NT2/D1 (cell line): ENCODE results near the gene NAIF1.

ENCODE experiments used
- DNase-seq: peaks from one replicate; pipeline ENCODE4 v3.0.0-alpha.2; 2011; ENCODE audit warnings: low read depth, low spot score
- H3K27me3 ChIP-seq: 2 replicates; pipeline ENCODE4 v1.6.0; 2011; ENCODE audit warnings: mild to moderate bottlenecking; ENCODE audit not compliant: insufficient read length, insufficient read depth
- H3K36me3 ChIP-seq: 2 replicates; pipeline ENCODE4 v1.6.1; 2011; ENCODE audit warnings: mild to moderate bottlenecking, low read length, mixed read lengths; ENCODE audit not compliant: insufficient read depth, insufficient read length
- H3K4me1 ChIP-seq: 2 replicates; pipeline ENCODE4 v1.5.1; 2011; ENCODE audit not compliant: insufficient read depth, insufficient read length
- H3K4me3 ChIP-seq: 2 replicates; pipeline ENCODE4 v1.5.1; 2011; ENCODE audit warnings: low read depth; ENCODE audit not compliant: insufficient read length
- H3K9ac ChIP-seq: 2 replicates; pipeline ENCODE4 v1.6.0; 2011; ENCODE audit warnings: low read depth; ENCODE audit not compliant: insufficient read length
- H3K9me3 ChIP-seq: 2 replicates; pipeline ENCODE4 v1.5.1; 2011; ENCODE audit warnings: mild to moderate bottlenecking, low read length; ENCODE audit not compliant: insufficient read depth
- SUZ12 ChIP-seq: IDR thresholded peaks from 2 replicates; pipeline ENCODE4 v1.6.1; 2011; ENCODE audit not compliant: insufficient read length, insufficient read depth; ENCODE audit errors: extremely low read depth
- YY1 ChIP-seq: IDR thresholded peaks from 2 replicates; pipeline ENCODE4 v1.6.1; 2011; ENCODE audit not compliant: insufficient read length, insufficient read depth
- ZNF274 ChIP-seq: IDR thresholded peaks from 2 replicates; pipeline ENCODE4 v1.6.1; 2011; ENCODE audit warnings: mild to moderate bottlenecking, low read depth, low read length

NAIF1 gene

DNA sequence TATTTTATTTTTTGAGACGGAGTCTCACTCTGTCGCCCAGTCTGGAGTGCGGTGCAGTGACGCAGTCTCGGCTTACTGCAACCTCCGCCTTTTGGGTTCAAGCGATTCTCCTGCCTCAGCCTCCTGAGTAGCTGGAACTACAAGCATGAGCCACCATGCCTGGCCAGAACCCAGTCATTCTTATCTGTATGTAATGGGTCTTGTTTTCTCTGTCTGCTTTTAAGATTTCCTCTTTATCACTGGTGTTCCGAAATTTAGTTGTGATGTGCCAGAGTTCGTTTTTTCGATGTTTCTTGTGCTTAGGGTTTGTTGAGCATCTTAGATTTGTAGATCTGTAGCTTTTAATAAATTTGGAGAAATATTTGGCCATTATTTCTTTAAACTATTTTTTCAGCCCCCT lies 20.1 kb upstream of the NAIF1 start:
- Histone ChIP-seq H3K36me3 (peaks cover 14% of the 10 kb centered on the region), H3K27me3 (no peaks in the 10 kb centered on the region), H3K4me1 (peaks cover 5% of the 10 kb centered on the region), H3K9me3 (no peaks in the 10 kb centered on the region), H3K4me3 (no peak overlapping the region), H3K9ac (no peak overlapping the region)
- TF ChIP-seq YY1 (no peak), ZNF274 (no peak), SUZ12 (no peak)
- DNase-seq = no peak

DNA sequence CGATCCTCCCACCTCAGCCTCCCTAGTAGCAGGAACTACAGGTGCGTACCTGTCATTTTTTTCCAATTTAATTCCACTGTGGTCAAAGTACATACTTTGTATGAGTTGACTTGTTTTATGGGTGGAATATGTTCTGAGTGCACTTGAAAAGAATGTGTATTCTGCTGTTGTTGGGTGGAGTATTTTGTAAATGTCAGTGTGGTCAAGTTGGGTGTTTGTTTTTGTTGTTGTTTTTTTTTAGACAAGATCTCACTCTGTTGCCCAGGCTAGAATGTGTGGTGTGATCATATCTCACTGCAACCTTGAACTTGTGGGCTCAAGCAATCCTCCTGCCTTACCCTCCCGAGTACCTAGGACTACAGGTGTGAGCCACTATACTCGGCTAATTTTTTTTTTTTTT lies 18.8 kb upstream of the NAIF1 start:
- no peaks in the 10 kb centered on the region for H3K27me3 ChIP-seq
- no peak overlapping the region for H3K4me3 ChIP-seq
- no peak for DNase-seq
- H3K36me3 ChIP-seq = peaks cover 11% of the 10 kb centered on the region
- TF ChIP-seq SUZ12 = no peak
- TF ChIP-seq YY1 = no peak
- H3K9me3 ChIP-seq = no peaks in the 10 kb centered on the region
- H3K9ac ChIP-seq = no peak overlapping the region
- H3K4me1 ChIP-seq = peaks cover 3% of the 10 kb centered on the region

DNA sequence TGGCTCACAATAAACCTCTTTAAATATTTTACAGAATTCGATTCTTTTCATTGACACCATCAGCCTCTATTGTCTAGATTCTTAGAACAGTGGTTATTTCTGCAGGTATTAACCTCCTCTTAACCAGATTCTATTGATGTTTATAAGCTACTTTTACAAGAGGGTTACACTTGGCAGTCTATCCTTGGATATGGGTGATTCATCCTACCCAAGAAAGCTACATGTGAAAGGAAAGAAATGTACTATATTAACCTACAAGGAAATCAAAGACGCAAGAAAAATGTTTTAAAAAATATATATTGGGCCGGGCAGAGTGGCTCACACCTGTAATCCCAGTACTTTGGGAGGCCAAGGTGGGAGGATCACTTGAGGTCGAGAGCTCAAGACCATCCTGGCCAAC lies 17.6 kb upstream of the NAIF1 start:
- no peak for TF ChIP-seq YY1
- TF ChIP-seq ZNF274 = no peak
- no peak for TF ChIP-seq SUZ12
- no peak for DNase-seq
- Histone ChIP-seq H3K9ac (no peak overlapping the region), H3K4me3 (no peak overlapping the region), H3K27me3 (no peaks in the 10 kb centered on the region), H3K4me1 (peaks cover 2% of the 10 kb centered on the region), H3K36me3 (peaks cover 11% of the 10 kb centered on the region), H3K9me3 (no peaks in the 10 kb centered on the region)

DNA sequence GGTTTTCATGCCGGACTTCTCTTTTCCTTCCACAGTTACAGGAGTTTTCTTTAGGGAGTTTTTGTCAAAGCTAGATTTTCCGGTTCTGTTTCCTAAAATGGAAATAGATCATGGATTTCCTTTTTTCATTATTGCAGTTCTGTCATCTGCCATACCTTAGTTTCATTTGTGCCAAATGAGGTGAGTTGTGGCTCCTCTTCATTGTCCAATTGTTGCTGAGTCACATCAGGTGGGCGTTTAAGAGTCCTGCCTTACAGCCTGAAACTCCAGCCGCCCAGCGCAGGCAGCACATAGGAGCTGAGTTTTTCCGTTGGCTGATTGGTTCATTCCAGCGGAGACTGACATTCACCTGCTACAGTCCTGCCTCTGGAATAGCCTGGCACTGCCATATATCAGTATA lies 15.0 kb upstream of the NAIF1 start:
- no peaks in the 10 kb centered on the region for H3K9me3 ChIP-seq
- H3K4me3 ChIP-seq = no peak overlapping the region
- H3K9ac ChIP-seq = no peak overlapping the region
- peaks cover 11% of the 10 kb centered on the region for H3K36me3 ChIP-seq
- TF ChIP-seq YY1 = no peak
- no peak for TF ChIP-seq SUZ12
- TF ChIP-seq ZNF274 = no peak
- H3K27me3 ChIP-seq = no peaks in the 10 kb centered on the region
- no peak for DNase-seq
- peaks cover 3% of the 10 kb centered on the region for H3K4me1 ChIP-seq

DNA sequence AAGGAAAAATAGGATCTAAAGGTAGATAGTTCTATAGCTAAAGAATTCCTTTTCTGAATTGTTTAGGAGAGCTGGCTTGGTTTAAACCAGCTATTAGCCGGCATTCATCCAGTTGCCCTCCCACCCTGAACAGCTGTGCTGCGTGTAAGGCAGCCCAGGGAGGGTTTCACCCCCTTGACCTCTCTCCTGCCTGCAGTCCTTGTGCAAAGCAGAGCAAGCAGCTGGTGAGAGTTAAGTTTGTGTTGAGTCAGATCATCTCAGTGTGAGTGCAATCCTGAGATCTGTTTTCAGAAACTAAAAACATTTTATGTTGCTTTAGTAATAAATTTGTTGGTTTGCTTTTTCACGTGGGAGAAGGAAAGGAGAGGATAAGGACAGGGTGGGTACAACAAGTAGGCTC lies 13.9 kb upstream of the NAIF1 start:
- Histone ChIP-seq H3K36me3 (peaks cover 12% of the 10 kb centered on the region), H3K4me1 (peaks cover 3% of the 10 kb centered on the region), H3K4me3 (no peak overlapping the region), H3K9me3 (no peaks in the 10 kb centered on the region), H3K9ac (peak overlapping the region; percentile 21), H3K27me3 (no peaks in the 10 kb centered on the region)
- TF ChIP-seq SUZ12 (no peak), ZNF274 (no peak), YY1 (no peak)
- DNase-seq = no peak

DNA sequence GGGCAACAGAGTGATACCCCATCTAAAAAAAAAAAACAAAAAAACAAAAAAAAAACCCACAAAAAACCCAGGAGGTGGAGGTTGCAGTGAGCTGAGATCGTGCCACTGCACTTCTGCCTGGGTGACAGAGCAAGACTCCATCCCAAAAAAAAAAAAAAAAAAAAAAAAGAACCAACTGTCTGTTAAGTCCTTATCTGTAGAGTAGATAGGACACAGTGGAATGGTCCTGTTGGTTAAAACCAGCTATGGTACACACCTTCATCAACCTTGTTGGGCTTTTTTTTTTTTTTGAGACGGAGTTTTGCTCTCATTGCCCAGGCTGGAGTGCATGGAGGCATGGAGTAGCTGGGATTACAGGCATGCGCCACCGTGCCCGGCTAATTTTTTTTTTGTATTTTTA lies 13.1 kb upstream of the NAIF1 start:
- no peak overlapping the region for H3K9ac ChIP-seq
- H3K27me3 ChIP-seq = no peaks in the 10 kb centered on the region
- H3K4me3 ChIP-seq = no peak overlapping the region
- H3K4me1 ChIP-seq = peaks cover 3% of the 10 kb centered on the region
- TF ChIP-seq ZNF274 (no peak), YY1 (no peak), SUZ12 (no peak)
- peaks cover 7% of the 10 kb centered on the region for H3K36me3 ChIP-seq
- DNase-seq = no peak
- H3K9me3 ChIP-seq = no peaks in the 10 kb centered on the region

DNA sequence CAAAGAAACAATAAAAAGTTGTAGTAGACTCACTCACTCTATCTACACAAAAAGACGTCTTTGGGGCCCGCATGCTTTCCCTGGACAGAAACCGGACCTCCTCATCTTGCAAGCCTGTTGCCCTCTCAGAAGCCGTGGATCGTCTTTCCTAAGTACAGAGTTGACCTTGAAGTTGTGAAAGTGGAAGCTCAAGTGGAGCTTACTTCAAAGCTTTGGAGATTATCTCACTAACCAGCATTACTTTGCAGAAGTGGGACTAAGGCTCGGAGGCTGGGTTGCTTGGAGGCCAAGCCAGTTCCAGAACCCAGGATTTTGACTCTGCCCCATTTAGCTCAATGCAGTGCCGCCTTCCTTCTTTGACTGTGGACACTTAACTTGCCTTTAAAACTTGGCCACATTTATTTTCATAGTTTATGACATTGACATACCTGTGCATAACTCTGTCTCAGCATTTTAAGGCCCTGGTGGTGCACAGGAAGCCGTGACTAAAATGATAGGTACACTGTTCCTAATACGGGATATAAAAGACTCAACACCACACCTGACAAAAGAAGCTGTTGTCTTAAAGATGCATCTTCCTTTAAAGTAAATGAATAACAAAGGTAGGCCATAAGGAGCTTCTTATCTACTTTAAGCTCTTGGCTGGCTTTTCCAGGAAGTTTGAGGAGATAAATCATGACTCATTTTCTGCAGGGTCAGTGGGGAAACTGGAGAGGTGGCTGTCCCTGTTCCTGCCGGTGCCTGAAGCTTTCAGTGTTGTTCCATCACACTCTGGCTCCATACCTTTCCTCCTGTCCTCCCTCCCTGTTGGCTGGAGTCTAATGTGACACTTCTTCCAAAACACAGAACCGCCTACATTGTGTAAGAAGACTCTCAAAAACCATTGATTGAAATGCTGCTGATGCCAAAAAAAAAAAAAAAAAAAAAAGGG lies 11.6 kb upstream of the NAIF1 start:
- no peak overlapping the region for H3K4me3 ChIP-seq
- no peak for DNase-seq
- no peak overlapping the region for H3K9ac ChIP-seq
- no peaks in the 10 kb centered on the region for H3K9me3 ChIP-seq
- H3K36me3 ChIP-seq = peaks cover 7% of the 10 kb centered on the region
- no peaks in the 10 kb centered on the region for H3K27me3 ChIP-seq
- TF ChIP-seq ZNF274 (no peak), SUZ12 (no peak), YY1 (no peak)
- peaks cover 3% of the 10 kb centered on the region for H3K4me1 ChIP-seq
